HTR-8/SVneo (cell line): ENCODE results near the gene ATF6.
"Not testable (repeated sequence)": the region's sequence is repeated elsewhere in the genome, so short reads cannot be mapped to it uniquely, and the experiment has no call there.

Source experiments
- DNase-seq: peaks from one replicate; pipeline ENCODE4 v3.0.0; 2011; ENCODE audit warnings: low spot score, mixed read lengths; ENCODE audit not compliant: insufficient read length
- FAIRE-seq: peaks from 2 replicates; lab custom pipeline; 2011; peaks lifted over from hg19 to GRCh38; lab: Jason Lieb, UNC

Gene ATF6

DNA sequence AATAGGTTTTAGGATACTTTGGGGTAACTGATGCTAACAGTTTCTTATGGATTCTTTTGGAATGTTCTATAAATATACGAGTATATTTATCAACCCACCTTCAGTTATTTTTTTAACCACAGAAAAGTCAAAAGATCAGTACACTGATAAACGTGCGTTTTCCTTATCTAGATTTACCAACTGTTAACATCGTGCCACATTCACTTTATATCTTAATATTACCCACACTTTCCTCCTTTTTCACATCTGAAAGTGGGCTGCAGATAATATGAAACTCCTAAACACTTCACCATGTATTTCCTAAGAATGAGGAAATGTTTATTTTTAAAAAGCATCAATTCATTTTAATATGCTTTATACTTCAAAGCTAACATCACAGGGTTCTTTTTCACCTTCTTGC, 7.7 kb downstream of the ATF6 start:
- FAIRE-seq (no peak), DNase-seq (no peak)

DNA sequence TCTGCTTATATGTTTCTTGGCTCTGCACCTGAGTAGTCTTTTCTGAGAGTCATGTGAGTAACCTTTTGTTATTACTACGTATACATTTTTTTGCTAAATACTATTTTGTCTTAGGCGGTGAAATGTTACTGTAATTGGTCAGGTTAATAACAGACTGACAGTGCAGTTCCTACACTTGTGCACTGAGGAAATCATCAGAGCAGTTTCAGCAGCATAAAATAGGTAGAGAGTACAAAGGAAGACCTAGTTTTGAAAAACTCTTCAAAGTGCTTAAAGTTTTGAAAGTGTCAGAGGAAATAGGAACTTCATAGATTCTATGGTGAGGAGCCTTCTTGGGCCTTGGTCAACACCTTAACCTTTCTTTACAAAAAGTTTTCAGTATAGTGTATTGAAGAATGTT, 11.1 kb downstream of the ATF6 start:
- DNase-seq: no peak
- FAIRE-seq: no peak

DNA sequence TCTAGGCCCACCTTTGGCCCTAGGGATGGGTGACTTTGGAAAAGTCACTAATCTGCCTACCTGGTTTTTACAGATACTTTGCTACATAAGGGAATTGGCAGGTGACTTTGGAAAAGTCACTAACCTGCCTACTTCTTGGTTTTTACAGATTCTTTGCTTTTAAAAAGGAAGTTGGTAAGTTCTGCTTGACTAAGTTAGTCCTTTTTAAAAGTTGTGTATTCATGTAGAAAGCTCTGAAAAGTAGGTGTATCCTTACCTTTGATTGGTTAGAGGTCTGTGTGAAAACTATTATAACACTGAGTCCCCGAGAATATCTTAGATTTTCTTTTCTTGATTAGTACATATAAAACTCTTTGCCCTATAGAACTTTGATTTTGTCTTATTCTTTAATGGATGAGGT, 12.4 kb downstream of the ATF6 start:
- DNase-seq: no peak
- FAIRE-seq: no peak

DNA sequence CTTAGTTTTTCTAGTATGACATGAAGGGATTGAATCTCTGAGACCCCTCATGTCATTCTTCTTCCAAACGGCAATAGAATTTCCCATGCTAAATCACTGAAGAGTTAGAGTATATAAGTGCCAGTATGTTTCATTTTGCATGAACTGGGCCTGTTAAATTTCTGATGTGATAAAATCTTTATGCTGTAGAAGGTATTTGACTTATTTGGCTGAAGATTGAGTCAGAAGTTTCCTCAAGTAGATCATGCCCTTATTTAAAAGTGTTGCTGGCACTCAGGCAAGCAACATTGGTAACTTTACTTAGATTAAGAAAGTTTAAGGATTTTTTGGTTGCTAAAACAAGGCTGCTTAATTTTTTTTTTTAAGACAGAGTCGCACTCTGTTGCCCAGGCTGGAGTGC, 13.3 kb downstream of the ATF6 start:
- no peak for FAIRE-seq
- no peak for DNase-seq

DNA sequence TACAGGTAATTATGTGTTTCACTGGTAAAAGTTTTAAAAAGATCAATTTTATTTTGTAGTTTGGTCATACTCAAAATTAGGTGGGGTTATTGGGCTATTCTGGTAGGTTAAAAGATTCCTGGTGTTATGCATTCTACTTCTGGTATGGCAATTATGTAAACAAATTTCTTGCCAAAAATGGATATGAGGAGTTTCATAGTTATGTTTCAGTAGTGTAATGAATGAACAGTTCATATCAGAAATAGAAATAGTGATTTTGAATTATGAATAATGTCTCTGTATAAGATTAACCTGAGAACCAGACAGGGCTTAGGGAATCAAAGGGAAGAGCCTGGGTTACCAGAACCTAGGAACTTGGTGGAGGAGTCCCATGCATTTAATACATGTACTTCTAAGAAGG, 15.9 kb downstream of the ATF6 start:
- no peak for FAIRE-seq

DNA sequence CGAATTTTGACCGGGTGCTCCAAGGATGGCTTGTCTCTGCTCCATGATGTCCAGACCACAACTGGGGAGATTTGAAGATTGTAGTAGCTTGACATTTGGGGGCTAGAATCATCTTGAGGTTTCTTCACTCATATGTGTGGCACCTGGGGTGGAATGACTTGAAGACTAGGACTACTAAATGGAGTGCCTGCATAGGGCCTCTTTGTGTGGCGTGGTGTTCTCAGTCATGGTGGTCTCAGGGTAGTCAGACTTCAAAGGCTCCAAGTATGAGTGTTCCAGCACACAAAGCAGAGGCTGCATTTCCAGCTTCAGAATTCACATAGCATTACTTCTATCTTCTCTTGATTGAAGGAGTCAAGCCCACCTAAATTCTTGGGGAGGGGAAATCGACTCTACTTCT, 16.8 kb downstream of the ATF6 start:
- DNase-seq: no peak
- no peak for FAIRE-seq

More for the DNA sequence above, 15.9 kb downstream of the ATF6 start:
- DNase-seq: no peak

DNA sequence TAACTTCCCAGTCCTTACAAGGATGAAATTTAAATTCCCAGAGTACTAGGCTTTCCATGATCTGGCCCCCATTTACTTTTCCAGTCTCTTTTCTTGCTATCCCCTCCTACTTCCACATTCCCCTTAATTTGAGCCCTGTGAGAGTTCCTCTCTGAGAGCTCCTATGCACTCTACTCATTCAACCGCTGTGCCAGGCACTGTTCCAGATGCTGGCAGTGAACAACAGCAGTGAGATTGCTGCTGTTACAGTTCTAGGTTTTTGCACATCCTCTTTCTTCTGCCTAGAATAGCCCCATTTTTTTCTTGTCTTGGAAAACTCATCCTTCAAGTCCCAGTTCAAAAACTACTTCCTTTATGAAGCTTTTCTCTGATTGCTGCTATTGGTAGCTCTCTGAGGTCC, 18.8 kb downstream of the ATF6 start:
- no peak for FAIRE-seq
- DNase-seq: no peak

DNA sequence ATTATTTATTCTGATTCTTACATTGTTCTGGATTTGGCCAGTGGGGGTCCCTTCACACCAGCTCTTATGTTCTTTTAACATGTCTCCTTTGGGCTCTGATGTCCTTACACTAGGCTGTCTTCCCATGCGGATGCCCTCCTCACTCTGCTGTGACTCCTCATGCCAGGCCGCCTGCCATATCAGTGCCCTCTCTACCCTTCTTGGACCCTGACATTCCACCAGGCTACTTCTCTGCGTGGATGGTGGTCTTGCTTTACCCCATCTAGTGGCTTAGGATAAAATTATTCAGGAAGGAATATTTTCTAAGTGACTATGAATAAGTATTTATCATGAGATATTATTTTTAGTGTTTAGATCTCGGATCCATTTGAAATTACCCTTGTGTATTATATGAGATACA, 21.2 kb downstream of the ATF6 start:
- DNase-seq (no peak), FAIRE-seq (no peak)

DNA sequence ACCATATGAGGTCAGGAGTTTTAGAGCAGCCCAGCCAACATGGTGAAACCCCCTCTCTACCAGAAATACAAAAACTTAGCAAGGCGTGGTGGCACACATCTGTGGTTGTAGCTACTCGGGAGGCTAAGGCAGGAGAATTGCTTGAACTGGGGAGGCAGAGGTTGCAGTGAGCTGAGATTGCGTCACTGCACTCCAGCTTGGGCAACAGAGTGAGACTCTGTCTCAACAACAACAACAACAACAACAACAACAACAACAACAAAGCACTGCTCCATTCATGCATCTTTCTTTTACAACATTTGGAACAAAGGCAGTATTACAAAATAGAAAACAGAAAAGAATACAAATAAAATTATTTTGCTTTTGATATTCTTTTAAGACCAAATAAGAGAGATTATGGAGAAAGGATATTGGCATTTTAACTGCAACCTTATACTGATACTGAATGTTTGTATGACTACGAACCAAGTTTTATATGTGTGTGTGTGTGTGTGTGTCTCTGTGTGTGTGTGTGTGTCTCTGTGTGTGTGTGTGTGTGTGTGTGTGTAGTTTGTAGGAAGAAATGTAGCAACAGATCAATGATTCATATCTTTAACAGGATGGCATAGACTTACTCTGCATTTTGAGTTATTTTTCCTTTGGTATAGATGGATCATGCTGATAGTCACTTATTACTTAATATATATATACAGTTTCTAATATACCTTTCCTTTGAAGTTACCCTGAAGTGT, 24.6 kb downstream of the ATF6 start:
- no peak for FAIRE-seq

DNA sequence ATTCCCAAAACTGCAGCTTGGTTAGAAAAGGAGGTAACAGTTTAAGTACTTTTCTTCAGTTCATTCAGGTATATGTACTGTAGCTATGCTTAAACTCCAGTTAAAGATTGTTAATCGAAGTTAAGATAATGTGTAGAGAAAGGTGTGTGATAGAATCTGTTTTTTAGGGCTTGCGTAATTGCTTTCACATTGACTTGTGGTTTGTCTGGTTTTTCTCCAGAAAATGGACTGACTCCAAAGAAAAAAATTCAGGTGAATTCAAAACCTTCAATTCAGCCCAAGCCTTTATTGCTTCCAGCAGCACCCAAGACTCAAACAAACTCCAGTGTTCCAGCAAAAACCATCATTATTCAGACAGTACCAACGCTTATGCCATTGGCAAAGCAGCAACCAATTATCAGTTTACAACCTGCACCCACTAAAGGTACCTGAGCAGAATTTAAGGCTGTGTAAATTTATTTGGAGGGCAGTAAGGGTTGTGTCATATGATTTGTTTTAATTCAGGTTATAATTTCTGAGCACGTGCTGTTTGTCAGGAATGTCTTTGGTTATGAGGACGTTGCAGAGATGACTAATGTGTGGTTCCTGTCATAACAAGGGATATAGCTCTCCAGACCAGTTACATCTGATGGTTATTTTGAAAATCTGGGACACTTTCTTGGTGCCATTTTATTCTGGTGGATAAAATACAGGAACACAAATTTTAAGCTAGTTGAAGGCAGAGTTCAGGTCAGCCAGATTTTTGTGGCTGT, 26.0 kb downstream of the ATF6 start:
- no peak for DNase-seq
- no peak for FAIRE-seq

More for the DNA sequence above, 24.6 kb downstream of the ATF6 start:
- DNase-seq: no peak

DNA sequence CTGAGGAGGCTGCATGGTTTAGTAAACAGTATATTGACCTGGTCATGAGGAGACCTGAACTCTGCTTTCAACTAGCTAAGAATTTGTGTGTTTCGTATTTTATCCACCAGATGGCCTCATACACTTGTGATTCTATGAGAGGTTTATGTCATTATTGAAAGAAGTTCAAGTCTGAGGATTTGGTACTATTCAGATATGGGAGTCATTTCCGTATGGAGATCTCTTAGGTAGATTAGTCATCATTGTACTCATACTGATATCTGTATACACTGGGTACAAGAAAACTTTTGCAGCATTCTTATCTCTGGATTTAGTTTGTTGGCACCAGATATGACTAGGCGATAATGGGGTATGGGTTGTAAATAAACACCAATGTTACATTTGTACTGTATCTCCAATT, 26.6 kb downstream of the ATF6 start:
- FAIRE-seq (no peak), DNase-seq (peak; percentile 44)

DNA sequence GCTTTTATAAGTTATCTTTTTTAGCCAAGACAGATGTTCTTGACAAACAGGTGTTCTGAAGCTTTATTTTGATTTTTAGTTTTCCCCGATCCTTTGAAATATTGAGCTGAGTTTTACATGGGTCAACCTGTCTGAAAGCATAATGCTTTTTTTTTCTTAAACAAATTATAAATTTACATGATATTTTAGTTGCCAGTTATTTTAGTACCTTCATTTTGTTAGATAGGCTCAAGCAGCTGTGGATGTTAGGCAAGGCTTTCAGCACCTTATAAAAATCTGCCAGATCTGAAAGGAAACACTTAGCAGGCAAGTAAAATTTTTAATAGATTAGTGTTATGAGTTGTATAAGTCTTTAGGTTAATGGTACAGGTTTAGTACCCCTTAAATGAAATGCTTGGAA, 33.7 kb downstream of the ATF6 start:
- no peak for DNase-seq
- FAIRE-seq: no peak

DNA sequence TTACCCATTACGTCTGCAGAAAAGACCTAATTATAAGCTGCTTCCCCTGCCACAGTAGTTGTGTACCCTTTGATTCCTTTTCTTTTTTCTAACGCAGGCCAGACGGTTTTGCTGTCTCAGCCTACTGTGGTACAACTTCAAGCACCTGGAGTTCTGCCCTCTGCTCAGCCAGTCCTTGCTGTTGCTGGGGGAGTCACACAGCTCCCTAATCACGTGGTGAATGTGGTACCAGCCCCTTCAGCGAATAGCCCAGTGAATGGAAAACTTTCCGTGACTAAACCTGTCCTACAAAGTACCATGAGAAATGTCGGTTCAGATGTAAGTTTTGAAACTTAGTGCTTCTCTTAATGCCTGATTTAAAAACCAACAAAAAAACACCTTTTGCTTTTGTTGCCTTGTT, 35.8 kb downstream of the ATF6 start:
- no peak for FAIRE-seq

DNA sequence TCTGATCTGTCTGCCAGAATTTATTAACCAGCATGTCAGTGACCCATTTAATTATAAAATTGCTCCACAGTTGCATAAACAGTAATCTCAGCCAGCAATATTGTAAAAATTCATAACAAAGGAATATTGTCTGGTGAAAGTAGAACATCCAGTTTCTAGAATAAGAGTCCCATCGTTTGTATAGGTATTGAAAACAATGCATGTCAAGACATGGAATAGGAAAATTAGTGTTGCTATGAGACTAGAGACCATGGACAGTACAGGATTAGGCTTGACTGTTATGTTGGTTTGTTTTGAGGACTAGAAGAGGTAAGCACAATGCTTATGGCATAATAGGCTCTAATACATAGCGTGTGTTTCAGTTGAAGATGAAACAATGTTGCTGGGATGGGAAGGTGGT, 37.1 kb downstream of the ATF6 start:
- no peak for DNase-seq
- FAIRE-seq: no peak

More for the DNA sequence above, 35.8 kb downstream of the ATF6 start:
- no peak for DNase-seq

DNA sequence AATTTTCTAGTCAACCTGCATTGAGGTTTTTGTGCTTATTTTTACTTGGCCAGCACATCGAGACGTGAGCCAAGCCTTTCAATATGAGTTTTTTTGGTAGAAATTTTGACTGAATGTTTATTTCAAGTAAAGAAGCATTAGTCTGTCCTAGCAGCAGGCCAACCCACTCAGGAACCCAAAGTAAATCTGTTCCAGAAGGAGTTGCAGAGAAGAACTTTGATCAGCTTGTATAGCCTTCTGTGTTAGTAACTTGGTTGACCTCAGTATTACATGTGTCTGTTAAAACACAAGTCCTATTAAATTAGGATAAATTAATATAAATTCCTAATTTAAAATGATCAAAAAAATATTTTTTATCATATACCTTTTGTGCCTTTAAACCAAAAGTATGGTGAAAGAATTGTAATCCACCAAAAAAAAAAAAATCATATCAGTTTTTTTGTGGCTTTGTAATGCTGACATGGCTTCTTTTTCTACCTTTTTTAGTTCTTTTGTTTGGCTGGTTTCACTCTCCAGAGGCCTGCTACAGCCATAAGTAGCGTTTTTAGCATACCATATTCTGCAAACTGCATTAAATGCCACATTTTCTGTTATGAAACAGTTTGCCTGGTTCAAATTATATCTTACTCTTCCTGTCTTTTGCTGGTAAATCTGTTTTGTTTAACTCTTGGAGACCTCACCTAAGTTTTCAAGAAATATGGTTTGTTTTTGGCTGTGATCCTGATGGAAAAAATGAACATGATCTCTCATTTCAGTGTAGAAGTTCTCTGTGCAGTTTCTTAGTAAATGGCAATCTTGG, 39.5 kb downstream of the ATF6 start:
- no peak for DNase-seq
- FAIRE-seq: no peak

DNA sequence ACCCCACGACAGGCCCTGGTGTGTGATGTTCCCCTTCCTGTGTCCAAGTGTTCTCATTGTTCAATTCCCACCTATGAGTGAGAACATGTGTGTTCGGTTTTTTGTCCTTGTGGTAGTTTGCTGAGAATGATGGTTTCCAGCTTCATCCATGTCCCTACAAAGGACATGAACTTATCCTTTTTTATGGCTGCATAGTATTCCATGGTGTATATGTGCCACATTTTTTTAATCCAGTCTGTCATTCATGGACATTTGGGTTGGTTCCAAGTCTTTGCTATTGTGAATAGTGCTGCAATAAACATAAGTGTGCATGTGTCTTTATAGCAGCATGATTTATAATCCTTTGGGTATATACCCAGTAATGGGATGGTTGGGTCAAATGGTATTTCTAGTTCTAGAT, 43.1 kb downstream of the ATF6 start:
- FAIRE-seq, DNase-seq: not testable (repeated sequence)

DNA sequence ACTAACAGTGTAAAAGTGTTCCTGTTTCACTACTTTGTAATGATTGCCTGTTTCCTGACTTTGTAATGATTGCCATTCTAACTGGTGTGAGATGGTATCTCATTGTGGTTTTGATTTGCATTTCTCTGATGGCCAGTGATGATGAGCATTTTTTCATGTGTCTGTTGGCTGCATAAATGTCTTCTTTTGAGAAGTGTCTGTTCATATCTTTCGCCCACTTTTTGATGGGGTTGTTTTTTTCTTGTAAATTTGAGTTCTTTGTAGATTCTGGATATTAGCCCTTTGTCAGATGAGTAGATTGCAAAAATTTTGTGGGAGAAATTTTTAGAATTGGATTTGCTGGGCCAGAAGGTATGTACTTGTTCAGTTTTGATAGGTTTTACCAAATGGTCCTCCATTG, 43.5 kb downstream of the ATF6 start:
- not testable (repeated sequence) for FAIRE-seq, DNase-seq

DNA sequence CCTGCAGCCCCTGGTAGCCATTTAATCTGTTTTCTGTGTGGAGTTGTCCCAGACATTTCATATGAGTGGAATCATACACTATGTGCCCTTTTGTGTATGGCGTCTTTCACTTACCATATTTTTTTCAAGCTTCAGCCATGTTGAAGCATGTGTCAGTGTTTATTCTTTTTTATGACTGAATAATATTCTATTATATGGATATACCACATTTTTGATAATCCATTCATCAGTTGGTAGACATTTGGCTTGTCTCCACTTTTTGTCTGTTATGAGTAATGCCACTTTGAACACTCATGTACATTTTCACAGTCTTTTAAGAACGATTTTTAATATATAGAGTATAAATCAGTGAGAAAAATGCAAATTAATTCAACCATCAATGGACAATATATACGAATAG, 44.7 kb downstream of the ATF6 start:
- FAIRE-seq (no peak), DNase-seq (no peak)

DNA sequence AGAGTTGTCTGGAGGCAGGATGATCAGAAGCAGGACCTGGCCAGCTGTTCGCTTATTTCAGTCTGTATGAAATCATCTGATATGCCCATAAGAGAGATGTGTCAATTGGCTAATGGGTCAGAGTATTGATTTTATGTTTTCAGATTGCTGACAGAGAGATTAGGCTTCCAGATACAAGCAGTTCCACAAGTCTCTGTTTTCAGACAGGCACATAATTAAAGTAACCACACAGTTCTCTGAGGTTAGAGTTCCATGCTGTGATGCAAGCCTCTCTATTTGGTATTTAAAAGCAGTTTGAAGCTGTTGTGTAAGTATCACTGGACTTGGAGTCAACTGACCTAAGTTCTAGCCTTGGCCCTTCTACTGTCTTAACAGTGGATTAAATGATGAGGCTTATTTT, 50.1 kb downstream of the ATF6 start:
- DNase-seq (no peak), FAIRE-seq (no peak)

DNA sequence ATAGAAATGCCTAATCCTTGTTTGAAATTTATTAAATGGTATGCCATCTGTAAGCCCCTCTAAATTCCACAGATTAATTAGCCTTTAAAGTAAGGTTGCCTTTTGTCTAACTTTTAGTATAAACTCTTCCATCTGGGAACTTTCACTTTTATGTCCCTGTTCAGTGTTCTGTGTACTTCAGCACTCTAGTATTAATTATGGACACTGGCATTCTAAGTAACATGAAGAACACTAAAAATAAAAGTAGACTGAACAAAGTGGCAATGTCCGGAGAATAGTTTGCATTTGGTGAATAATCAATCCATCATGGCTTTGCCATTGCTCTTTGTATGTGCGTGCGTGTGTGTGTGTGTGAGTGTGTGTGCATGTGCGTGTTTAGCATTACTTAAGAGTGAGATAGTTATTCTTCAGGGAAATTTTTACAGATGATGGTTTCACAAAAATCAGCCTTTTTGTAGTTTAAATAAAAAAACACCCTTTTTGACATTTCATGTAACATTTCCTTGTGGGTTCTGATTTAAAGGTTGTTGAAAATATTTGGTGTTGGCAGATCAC, 51.1 kb downstream of the ATF6 start:
- FAIRE-seq (no peak), DNase-seq (no peak)

DNA sequence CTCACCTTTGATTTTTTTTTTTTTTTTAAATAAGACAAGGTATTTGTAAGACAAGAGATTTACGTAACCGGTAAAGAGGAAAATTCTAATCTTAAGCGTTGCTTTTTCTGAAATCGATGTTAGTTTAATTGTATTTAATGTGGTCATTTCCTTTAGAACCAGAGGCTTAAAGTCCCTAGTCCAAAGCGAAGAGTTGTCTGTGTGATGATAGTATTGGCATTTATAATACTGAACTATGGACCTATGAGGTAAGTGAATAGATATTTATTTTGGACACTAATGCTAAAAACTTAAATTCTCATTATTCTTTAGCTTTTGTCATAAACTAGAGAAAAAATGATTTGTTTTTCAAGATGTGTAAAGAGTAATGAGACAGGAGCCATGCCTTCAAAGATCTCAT, 54.8 kb downstream of the ATF6 start:
- DNase-seq (no peak), FAIRE-seq (no peak)
